NOMO-1 treated with DMSO at 0.1 percent for 48 hours (cell line): ENCODE results near the gene RFPL3.

Experiments
- DNase-seq: peaks from one replicate; lab custom pipeline; 2025; ENCODE audit not compliant: unreplicated experiment; lab: John Stamatoyannopoulos, UW

RFPL3 gene

GRCh38 chr22:32410459-32410858 is 52.8 kb downstream of the RFPL3 start:
- no peak for DNase-seq
